ENCODE results near the gene NLRP6. TPM values are rescaled to one million over a fixed set of nuclear protein-coding genes. Genes with fewer than 3 reads are reported as not detected.

NLRP6 gene
- total RNA-seq, 2 donors from 2014 or later, result 0.19 to 0.20 TPM

DNA sequence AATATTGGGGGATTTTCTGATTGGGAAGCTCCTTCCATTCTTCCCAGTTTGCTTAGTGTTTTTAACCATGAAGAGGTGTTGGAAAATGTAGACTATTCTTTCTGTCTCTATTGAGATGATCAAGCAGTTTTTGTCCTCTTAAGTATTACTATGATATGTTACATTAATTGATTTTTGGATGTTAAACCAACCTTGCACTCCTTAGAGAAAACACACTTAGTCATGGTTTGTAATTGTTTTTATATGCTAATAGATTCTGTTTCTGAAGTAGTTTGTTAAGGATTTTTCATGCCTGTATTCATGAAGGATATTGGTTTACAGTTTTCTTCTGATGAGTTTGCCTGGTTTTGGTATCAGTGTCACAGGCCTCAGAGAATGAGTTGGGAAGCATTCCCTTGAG is 2.0 kb upstream of the NLRP6 start:
- no peak overlapping the region for H3K27ac ChIP-seq
- peaks cover 13 to 28% of the 10 kb centered on the region in 2 donors for H3K27me3 ChIP-seq
- no peak for DNase-seq (ENCODE audit: low spot score)
- TF ChIP-seq, protein P1, sequence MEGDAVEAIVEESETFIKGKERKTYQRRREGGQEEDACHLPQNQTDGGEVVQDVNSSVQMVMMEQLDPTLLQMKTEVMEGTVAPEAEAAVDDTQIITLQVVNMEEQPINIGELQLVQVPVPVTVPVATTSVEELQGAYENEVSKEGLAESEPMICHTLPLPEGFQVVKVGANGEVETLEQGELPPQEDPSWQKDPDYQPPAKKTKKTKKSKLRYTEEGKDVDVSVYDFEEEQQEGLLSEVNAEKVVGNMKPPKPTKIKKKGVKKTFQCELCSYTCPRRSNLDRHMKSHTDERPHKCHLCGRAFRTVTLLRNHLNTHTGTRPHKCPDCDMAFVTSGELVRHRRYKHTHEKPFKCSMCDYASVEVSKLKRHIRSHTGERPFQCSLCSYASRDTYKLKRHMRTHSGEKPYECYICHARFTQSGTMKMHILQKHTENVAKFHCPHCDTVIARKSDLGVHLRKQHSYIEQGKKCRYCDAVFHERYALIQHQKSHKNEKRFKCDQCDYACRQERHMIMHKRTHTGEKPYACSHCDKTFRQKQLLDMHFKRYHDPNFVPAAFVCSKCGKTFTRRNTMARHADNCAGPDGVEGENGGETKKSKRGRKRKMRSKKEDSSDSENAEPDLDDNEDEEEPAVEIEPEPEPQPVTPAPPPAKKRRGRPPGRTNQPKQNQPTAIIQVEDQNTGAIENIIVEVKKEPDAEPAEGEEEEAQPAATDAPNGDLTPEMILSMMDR (IDR thresholded peaks at IDR 0.05), result no peak
- peaks cover 0 to 20% of the 10 kb centered on the region in 2 donors for H3K4me1 ChIP-seq
- H3K4me3 ChIP-seq, result no peak overlapping the region
- H3K36me3 ChIP-seq, result no peaks in the 10 kb centered on the region
- H3K9me3 ChIP-seq, result no peaks in the 10 kb centered on the region

DNA sequence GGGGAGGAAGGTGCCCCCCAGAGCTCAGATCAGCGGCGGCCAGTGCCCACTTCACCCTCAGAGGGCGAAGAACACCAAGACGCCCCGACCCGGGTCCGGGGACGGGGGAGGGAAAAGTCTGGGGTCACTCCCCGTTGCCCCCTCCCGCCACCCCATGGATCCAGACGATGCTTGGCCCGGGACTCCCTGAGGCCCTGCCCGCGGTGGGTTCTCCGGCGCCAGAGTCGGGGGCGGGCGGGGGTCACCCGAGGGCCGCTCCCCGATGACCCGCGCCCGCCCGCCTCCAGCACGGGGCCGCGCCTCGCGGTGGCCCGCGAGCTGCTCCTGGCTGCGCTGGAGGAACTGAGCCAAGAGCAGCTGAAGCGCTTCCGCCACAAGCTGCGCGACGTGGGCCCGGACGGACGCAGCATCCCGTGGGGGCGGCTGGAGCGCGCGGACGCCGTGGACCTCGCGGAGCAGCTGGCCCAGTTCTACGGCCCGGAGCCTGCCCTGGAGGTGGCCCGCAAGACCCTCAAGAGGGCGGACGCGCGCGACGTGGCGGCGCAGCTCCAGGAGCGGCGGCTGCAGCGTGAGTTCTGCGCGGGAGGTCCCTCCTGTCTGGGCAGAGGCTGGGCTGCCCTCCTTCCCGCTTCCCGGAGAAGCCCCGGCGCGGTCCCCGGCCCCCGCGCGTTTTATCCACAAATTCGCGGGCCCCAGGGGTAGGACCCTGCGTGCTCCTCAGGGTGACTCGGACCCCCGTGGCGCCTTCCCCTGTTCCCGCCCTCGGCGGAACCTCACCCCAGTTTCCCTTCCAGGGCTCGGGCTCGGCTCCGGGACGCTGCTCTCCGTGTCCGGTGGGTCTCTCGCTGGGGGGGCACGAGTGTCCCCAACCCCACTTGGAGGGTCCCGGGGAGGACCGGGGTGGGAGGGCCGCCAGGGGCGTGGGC is 1.1 kb downstream of the NLRP6 start:
- no peak overlapping the region for H3K27ac ChIP-seq
- peak overlapping the region in 1 of 2 donors; percentile 33 for H3K4me3 ChIP-seq
- H3K36me3 ChIP-seq, result no peaks in the 10 kb centered on the region
- peaks cover 0 to 20% of the 10 kb centered on the region in 2 donors for H3K4me1 ChIP-seq
- TF ChIP-seq, protein P1 (IDR thresholded peaks at IDR 0.05), result no peak
- no peak for DNase-seq (ENCODE audit: low spot score)
- H3K27me3 ChIP-seq, result peaks cover 24 to 44% of the 10 kb centered on the region in 2 donors
- H3K9me3 ChIP-seq, result no peaks in the 10 kb centered on the region

DNA sequence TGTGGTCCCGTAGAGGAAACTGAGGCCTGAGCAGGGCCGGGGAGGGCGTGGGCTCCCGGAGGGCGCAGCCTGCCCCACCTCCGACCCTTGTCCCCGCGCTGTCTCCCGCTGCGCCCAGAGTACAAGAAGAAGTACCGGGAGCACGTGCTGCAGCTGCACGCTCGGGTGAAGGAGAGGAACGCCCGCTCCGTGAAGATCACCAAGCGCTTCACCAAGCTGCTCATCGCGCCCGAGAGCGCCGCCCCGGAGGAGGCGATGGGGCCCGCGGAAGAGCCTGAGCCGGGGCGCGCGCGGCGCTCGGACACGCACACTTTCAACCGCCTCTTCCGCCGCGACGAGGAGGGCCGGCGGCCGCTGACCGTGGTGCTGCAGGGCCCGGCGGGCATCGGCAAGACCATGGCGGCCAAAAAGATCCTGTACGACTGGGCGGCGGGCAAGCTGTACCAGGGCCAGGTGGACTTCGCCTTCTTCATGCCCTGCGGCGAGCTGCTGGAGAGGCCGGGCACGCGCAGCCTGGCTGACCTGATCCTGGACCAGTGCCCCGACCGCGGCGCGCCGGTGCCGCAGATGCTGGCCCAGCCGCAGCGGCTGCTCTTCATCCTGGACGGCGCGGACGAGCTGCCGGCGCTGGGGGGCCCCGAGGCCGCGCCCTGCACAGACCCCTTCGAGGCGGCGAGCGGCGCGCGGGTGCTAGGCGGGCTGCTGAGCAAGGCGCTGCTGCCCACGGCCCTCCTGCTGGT is 1.9 kb downstream of the NLRP6 start:
- no peak for DNase-seq (ENCODE audit: low spot score)
- Histone ChIP-seq H3K4me3 (peak overlapping the region in 1 of 2 donors; percentile 33), H3K4me1 (peaks cover 0 to 20% of the 10 kb centered on the region in 2 donors), H3K36me3 (no peaks in the 10 kb centered on the region), H3K9me3 (no peaks in the 10 kb centered on the region), H3K27me3 (peaks cover 24 to 44% of the 10 kb centered on the region in 2 donors), H3K27ac (no peak overlapping the region)
- TF ChIP-seq, protein P1 (IDR thresholded peaks at IDR 0.05), result no peak

DNA sequence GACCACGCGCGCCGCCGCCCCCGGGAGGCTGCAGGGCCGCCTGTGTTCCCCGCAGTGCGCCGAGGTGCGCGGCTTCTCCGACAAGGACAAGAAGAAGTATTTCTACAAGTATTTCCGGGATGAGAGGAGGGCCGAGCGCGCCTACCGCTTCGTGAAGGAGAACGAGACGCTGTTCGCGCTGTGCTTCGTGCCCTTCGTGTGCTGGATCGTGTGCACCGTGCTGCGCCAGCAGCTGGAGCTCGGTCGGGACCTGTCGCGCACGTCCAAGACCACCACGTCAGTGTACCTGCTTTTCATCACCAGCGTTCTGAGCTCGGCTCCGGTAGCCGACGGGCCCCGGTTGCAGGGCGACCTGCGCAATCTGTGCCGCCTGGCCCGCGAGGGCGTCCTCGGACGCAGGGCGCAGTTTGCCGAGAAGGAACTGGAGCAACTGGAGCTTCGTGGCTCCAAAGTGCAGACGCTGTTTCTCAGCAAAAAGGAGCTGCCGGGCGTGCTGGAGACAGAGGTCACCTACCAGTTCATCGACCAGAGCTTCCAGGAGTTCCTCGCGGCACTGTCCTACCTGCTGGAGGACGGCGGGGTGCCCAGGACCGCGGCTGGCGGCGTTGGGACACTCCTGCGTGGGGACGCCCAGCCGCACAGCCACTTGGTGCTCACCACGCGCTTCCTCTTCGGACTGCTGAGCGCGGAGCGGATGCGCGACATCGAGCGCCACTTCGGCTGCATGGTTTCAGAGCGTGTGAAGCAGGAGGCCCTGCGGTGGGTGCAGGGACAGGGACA is 2.7 kb downstream of the NLRP6 start:
- Histone ChIP-seq H3K27me3 (peaks cover 24 to 44% of the 10 kb centered on the region in 2 donors), H3K4me3 (peak overlapping the region in 1 of 2 donors; percentile 33), H3K4me1 (peaks cover 0 to 20% of the 10 kb centered on the region in 2 donors), H3K36me3 (no peaks in the 10 kb centered on the region), H3K9me3 (no peaks in the 10 kb centered on the region), H3K27ac (no peak overlapping the region)
- TF ChIP-seq, protein P1 (IDR thresholded peaks at IDR 0.05), result no peak
- no peak for DNase-seq (ENCODE audit: low spot score)

DNA sequence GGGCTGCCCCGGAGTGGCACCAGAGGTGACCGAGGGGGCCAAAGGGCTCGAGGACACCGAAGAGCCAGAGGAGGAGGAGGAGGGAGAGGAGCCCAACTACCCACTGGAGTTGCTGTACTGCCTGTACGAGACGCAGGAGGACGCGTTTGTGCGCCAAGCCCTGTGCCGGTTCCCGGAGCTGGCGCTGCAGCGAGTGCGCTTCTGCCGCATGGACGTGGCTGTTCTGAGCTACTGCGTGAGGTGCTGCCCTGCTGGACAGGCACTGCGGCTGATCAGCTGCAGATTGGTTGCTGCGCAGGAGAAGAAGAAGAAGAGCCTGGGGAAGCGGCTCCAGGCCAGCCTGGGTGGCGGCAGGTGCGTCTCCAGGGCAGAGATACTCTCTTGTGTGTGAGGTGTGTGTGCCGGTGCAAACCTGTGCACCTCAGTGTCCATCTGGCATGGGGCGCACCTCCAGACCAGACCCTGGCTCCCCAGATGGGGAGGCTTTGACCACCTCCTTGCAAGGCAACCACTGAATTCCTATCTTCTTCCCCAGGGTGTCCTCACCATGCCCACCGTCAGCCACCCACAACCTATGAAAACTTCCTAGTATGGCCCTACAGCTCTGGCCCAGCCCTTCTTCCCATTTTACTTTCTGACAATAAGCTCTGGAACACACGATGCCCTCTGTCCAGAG is 3.4 kb downstream of the NLRP6 start:
- Histone ChIP-seq H3K4me3 (no peak overlapping the region), H3K27me3 (peaks cover 24 to 44% of the 10 kb centered on the region in 2 donors), H3K27ac (no peak overlapping the region), H3K36me3 (no peaks in the 10 kb centered on the region), H3K9me3 (no peaks in the 10 kb centered on the region), H3K4me1 (peaks cover 0 to 20% of the 10 kb centered on the region in 2 donors)
- no peak for DNase-seq (ENCODE audit: low spot score)
- TF ChIP-seq, protein P1 (IDR thresholded peaks at IDR 0.05), result no peak
